Measurements from ENCODE around the gene ABCC1. TPM values are rescaled to one million over a fixed set of nuclear protein-coding genes. Genes with fewer than 3 reads are reported as not detected.
"Not testable (repeated sequence)": the region's sequence is repeated elsewhere in the genome, so short reads cannot be mapped to it uniquely, and the experiment has no call there.

The ABCC1 gene
- polyA plus RNA-seq, 1 of the 3 experiments (the other 2 are of a cell fraction) = 23.7 TPM

- no peaks in the 10 kb centered on the region for H3K27me3 ChIP-seq (ENCODE audit: insufficient read depth)
- no peak overlapping the region for H2AFZ ChIP-seq (ENCODE audit: low read depth)
- no peak overlapping the region for H3K9ac ChIP-seq
- H3K4me2 ChIP-seq = no peak overlapping the region
- H3K9me3 ChIP-seq = no peaks in the 10 kb centered on the region
- H3K79me2 ChIP-seq (ENCODE audit: insufficient read depth) = no peaks in the 10 kb centered on the region
- no peaks in the 10 kb centered on the region for H3K36me3 ChIP-seq (replicated peaks in 1 of 2; ENCODE audit: control insufficient read depth in 1 of 2, insufficient read depth in 2 of 2, low read length in 1 of 2)
- H3K4me3 ChIP-seq (ENCODE audit: low read depth in 2 of 2, low read length in 1 of 2) = no peak overlapping the region
- H3K27ac ChIP-seq (ENCODE audit: low read depth in 2 of 2, low read length in 1 of 2) = no peak overlapping the region
- no peaks in the 10 kb centered on the region for H3K9me2 ChIP-seq
- TF ChIP-seq CHD2 (IDR thresholded peaks at IDR 0.05; ENCODE audit: low read length, partially characterized antibody) (no peak), ELF1 (IDR thresholded peaks at IDR 0.05) (no peak), CTCF (IDR thresholded peaks at IDR 0.05) (no peak), REST (IDR thresholded peaks at IDR 0.05; ENCODE audit: low read depth, low read length) (no peak), RCOR1 (IDR thresholded peaks at IDR 0.05; ENCODE audit: low read length) (no peak), EP300 (IDR thresholded peaks at IDR 0.05; ENCODE audit: borderline replicate concordance in 1 of 2, low read depth in 1 of 2, low read length in 1 of 2) (no peak), FOSL2 (IDR thresholded peaks at IDR 0.05; ENCODE audit: borderline replicate concordance, low read depth) (no peak), RFX5 (IDR thresholded peaks at IDR 0.05; ENCODE audit: low read length) (no peak), GABPA (IDR thresholded peaks at IDR 0.05; ENCODE audit: low read depth) (no peak), MAX (IDR thresholded peaks at IDR 0.05; ENCODE audit: low read depth) (no peak), JUND (IDR thresholded peaks at IDR 0.05) (no peak)
- TF ChIP-seq, protein P1, sequence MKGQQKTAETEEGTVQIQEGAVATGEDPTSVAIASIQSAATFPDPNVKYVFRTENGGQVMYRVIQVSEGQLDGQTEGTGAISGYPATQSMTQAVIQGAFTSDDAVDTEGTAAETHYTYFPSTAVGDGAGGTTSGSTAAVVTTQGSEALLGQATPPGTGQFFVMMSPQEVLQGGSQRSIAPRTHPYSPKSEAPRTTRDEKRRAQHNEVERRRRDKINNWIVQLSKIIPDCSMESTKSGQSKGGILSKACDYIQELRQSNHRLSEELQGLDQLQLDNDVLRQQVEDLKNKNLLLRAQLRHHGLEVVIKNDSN (IDR thresholded peaks at IDR 0.05; ENCODE audit: borderline replicate concordance, low read depth) = no peak
- TF ChIP-seq, protein P2, sequence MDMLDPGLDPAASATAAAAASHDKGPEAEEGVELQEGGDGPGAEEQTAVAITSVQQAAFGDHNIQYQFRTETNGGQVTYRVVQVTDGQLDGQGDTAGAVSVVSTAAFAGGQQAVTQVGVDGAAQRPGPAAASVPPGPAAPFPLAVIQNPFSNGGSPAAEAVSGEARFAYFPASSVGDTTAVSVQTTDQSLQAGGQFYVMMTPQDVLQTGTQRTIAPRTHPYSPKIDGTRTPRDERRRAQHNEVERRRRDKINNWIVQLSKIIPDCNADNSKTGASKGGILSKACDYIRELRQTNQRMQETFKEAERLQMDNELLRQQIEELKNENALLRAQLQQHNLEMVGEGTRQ (IDR thresholded peaks at IDR 0.05; ENCODE audit: borderline replicate concordance, low read depth, low read length) = no peak
- TF ChIP-seq, protein P3, sequence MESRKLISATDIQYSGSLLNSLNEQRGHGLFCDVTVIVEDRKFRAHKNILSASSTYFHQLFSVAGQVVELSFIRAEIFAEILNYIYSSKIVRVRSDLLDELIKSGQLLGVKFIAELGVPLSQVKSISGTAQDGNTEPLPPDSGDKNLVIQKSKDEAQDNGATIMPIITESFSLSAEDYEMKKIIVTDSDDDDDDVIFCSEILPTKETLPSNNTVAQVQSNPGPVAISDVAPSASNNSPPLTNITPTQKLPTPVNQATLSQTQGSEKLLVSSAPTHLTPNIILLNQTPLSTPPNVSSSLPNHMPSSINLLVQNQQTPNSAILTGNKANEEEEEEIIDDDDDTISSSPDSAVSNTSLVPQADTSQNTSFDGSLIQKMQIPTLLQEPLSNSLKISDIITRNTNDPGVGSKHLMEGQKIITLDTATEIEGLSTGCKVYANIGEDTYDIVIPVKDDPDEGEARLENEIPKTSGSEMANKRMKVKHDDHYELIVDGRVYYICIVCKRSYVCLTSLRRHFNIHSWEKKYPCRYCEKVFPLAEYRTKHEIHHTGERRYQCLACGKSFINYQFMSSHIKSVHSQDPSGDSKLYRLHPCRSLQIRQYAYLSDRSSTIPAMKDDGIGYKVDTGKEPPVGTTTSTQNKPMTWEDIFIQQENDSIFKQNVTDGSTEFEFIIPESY (IDR thresholded peaks at IDR 0.05; ENCODE audit: borderline replicate concordance, low read depth) = no peak
- TF ChIP-seq, protein P4, sequence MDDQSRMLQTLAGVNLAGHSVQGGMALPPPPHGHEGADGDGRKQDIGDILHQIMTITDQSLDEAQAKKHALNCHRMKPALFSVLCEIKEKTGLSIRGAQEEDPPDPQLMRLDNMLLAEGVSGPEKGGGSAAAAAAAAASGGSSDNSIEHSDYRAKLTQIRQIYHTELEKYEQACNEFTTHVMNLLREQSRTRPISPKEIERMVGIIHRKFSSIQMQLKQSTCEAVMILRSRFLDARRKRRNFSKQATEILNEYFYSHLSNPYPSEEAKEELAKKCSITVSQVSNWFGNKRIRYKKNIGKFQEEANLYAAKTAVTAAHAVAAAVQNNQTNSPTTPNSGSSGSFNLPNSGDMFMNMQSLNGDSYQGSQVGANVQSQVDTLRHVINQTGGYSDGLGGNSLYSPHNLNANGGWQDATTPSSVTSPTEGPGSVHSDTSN (IDR thresholded peaks at IDR 0.05) = no peak
- H4K20me1 ChIP-seq (ENCODE audit: insufficient read depth) = no peaks in the 10 kb centered on the region
- no peak for DNase-seq
- POLR2A ChIA-PET = no interaction called here
- 32% methylated on average over 4 of the region's 5 CpGs for WGBS (ENCODE audit: low lambda C conversion rate)
- CTCF ChIA-PET = no interaction called here
- H3K4me1 ChIP-seq (ENCODE audit: control insufficient read depth in 1 of 2, insufficient read depth in 2 of 2, low read depth in 1 of 2, low read length in 1 of 2) = no peaks in the 10 kb centered on the region
- no peaks in the 10 kb centered on the region for H3F3A ChIP-seq (replicated peaks; ENCODE audit: insufficient read depth)
These were observed 211.9 kb downstream of the ABCC1 start for GRCh38 chr16:16161319-16161718.

DNA sequence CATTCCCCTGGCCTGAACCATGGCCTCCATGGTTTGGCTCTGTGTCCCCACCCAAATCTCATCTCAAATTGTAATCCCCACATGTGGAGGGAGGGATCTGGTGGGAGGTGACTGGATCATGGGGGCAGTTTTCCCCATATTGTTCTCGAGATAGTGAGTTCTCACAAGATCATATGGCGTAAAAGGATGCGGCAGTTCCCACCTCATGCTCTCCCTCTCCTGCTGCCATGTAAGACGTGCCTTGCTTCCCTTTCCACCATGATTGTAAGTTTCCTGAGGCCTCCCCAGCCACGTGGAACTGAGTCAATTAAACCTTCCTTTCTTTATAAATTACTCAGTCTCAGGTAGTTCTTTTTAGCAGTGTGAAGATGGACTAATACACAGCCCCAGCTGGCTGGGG, 212.4 kb downstream of the ABCC1 start:
- H3K27ac ChIP-seq (ENCODE audit: low read depth in 2 of 2, low read length in 1 of 2); H3K36me3 ChIP-seq (replicated peaks in 1 of 2; ENCODE audit: control insufficient read depth in 1 of 2, insufficient read depth in 2 of 2, low read length in 1 of 2); H3K9me3 ChIP-seq; H3K4me3 ChIP-seq (ENCODE audit: low read depth in 2 of 2, low read length in 1 of 2); H4K20me1 ChIP-seq (ENCODE audit: insufficient read depth); H3K9ac ChIP-seq; H3K27me3 ChIP-seq (ENCODE audit: insufficient read depth); H3K79me2 ChIP-seq (ENCODE audit: insufficient read depth); DNase-seq; CTCF ChIA-PET; H3F3A ChIP-seq (replicated peaks; ENCODE audit: insufficient read depth); H3K4me1 ChIP-seq (ENCODE audit: control insufficient read depth in 1 of 2, insufficient read depth in 2 of 2, low read depth in 1 of 2, low read length in 1 of 2); POLR2A ChIA-PET; H3K4me2 ChIP-seq; H2AFZ ChIP-seq (ENCODE audit: low read depth); H3K9me2 ChIP-seq: not testable (repeated sequence)
- WGBS (ENCODE audit: low lambda C conversion rate) = 57% methylated on average over 5 of the region's 5 CpGs

All from SK-N-SH (cell line).